ENCODE measurements around the gene RANBP1.

Gene RANBP1

DNA sequence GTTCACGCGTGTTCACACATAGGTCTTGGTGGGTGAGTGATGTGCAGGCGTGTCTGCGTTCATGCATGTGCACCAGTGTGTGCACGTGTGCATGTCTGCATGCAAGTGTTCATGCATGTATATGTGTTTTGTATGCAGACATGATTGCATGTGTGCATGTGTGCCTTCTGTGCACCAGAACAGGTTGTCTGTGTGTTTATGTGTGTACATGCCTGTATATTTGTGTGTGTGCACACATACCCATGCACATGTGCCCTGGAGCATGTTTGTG is 20.6 kb downstream of the RANBP1 start:
- DNase-seq (ENCODE audit: low read depth, low spot score) = no peak

DNA sequence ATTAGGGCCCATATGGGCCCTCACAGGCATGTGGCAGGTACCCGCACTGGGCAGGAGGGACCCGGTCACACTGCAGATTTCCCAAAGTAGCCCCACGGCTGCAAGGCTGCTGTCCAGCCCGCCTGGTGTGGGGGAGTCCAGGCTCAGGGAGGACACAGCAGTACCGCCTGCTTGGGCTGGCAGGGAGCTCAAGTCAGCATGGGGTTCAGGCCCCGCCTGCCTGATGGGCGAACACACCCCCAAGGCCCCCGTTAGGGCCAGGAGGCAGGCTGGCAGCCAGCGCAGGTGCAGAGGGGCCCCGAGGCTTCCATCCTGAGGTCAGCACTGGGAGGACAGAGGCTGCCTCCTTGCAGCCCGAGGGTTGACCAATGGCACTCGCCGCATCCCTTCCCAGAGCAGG is 21.2 kb downstream of the RANBP1 start:
- DNase-seq (ENCODE audit: low read depth, low spot score) = no peak

DNA sequence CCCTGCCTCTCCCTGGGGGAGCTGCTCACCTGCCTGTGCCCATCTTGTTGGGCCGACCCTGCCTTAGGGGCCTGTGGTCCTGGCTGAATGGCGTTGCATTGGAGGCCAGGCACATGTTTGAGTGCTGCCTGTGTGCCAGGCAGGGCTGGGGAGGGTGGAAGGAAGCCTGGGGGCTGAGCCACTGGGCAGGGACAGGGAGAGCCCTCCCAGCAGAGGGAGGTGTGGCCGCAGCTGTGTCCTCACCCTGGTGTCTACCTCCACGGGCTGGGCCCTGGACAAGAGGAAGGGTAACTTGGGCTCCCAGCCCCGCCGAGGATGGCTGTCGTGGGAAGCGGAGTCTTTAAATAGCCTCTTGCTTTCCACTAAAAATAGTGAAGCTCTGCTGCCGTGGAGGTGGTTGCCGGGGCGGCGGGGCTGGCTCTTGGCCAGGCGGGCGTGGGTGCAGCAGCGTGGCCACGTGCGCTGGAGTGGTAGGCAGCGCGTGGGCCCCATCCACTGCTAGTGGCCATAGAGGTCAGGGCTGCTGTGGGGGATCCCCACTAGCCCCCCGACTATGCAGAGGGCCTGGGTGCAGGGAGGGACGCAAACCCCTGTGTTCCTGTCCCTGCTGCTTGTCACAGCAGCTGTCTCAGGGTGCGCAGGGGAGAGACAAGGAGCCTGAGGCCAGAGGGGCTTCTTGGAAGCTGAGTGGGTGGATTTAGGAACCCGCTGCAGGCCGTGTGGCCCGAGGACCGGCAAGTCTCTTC is 21.9 kb downstream of the RANBP1 start:
- no peak for DNase-seq (ENCODE audit: low read depth, low spot score)

DNA sequence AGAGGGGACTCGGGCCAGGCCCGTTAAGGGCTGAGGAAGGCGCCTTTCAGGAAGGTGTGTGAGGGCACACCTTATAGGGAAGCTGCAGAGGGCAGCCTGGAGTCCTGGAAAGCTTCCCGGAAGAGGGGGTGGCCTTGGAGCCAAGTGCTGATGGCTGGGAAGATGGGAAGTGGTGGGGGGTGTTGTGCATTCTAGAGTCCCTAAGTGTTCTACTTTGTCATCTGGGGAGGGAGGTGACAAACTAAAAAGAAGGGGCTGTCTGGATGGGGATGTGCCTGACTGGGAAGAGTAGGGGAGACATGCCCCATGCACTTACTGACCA is 22.5 kb downstream of the RANBP1 start:
- no peak for DNase-seq (ENCODE audit: low read depth, low spot score)

DNA sequence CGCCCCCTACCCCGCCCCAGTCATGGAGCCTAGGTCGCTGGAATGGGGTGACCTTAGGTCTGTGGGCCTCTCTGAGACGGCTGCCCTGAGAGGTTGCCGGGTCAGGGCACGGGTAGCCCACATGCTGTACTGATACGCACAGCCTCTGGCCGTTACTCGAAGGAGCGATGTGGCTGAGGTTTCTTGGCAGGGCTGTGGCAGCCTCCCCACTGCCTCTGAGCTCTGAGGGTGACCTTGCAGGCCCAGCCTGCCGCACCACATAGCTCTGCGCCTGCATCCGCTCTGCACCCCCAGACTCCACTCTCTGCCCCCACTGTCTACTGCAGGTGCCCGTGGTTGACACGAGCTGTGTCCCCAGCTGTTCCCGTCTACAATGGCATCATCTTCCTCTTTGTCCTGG is 23.0 kb downstream of the RANBP1 start:
- no peak for DNase-seq (ENCODE audit: low read depth, low spot score)

DNA sequence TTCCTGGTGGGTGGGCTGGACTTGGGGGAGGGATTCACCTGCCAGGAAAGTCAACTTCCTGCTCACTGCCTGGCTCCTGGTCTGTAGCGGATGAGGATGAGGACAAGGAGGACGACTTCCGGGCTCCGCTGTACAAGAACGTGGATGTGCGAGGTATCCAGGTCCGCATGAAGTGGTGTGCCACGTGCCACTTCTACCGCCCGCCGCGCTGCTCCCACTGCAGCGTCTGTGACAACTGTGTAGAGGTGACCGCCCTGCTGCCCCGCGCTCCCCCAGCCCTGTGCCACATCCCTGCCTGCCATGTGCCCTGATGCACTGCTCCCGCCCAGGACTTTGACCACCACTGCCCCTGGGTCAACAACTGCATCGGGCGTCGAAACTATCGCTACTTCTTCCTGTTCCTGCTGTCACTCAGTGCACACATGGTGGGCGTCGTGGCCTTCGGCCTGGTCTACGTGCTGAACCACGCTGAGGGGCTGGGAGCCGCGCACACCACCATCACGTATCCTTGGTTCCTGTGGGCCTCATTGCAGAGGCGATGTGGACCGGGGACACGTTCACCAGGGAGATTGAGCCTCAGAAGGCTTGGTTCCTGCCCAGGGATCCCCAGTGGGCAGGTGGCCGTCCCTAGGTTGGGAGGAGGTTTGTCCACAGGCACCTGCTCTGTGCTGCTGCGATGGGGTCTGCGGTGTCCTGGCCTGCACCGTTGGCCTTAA is 23.6 kb downstream of the RANBP1 start:
- DNase-seq (ENCODE audit: low read depth, low spot score) = no peak

DNA sequence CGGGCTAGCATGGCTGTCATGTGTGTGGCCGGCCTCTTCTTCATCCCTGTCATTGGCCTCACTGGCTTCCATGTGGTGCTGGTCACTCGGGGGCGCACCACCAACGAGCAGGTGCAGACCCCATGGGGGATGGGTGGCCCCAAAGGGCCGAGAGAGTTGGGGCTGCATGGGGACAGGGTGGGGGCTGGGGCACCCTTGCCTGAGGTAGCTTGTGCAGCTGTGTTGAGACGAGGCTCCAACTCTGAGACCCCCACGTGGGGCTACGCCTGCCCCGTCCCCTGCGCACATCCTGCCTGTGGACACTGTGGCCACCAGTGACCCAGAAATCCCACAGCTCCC is 24.2 kb downstream of the RANBP1 start:
- DNase-seq (ENCODE audit: low read depth, low spot score) = no peak

DNA sequence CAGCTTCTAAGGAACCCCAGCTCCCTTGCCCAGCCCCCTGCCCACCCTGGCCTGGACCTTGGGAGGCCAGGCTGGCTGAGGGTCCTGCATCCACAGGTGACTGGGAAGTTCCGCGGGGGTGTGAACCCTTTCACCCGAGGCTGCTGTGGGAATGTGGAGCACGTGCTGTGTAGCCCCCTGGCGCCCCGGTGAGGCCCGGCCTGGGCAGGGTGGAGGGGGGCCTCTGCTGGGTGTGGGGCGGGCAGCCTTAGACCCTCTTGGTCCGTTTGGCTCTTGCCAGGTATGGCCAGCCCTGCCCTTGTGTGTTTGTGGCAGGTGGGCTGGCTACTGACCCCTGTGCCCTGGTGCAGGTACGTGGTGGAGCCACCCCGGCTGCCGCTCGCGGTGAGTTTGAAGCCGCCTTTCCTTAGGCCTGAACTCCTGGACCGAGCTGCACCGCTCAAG is 24.6 kb downstream of the RANBP1 start:
- DNase-seq (ENCODE audit: low read depth, low spot score) = no peak

DNA sequence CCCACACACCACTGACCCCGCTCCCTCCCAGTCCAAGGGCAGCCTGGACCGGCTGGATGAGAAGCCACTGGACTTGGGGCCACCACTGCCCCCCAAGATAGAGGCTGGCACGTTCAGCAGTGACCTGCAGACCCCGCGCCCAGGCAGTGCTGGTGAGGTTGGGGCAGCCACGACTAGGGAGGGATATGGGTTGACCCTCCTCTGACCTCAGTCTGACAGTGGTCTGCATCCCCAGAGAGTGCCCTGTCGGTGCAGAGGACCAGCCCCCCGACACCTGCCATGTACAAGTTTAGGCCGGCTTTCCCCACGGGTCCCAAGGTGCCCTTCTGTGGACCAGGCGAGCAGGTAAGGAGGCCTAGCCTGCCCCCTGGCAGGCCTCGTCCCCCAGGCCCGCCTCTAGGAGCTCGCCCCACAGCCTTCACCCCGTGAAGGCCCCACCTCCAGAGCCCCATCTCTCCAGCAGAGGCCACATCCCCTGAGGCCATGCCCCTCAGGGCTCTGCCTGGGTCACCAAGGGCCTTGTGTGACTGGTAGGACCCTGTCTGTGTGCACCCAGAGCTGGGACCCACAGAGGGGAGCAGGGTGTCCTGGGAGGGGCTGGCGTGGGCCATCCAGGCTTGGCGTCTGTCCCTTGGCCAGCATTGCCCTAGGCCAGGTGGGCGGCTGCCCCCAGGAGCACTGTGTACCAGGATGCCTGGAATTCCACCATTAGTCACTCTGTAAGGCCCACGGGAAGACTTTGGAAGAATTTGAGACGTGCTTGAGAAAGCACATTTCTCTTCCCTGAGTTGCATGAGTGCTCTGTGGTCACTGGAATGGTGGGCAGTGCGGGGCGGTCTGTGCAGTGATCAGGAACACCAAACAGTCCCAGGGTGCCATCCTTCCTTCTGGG is 25.5 kb downstream of the RANBP1 start:
- DNase-seq (ENCODE audit: low read depth, low spot score) = no peak

DNA sequence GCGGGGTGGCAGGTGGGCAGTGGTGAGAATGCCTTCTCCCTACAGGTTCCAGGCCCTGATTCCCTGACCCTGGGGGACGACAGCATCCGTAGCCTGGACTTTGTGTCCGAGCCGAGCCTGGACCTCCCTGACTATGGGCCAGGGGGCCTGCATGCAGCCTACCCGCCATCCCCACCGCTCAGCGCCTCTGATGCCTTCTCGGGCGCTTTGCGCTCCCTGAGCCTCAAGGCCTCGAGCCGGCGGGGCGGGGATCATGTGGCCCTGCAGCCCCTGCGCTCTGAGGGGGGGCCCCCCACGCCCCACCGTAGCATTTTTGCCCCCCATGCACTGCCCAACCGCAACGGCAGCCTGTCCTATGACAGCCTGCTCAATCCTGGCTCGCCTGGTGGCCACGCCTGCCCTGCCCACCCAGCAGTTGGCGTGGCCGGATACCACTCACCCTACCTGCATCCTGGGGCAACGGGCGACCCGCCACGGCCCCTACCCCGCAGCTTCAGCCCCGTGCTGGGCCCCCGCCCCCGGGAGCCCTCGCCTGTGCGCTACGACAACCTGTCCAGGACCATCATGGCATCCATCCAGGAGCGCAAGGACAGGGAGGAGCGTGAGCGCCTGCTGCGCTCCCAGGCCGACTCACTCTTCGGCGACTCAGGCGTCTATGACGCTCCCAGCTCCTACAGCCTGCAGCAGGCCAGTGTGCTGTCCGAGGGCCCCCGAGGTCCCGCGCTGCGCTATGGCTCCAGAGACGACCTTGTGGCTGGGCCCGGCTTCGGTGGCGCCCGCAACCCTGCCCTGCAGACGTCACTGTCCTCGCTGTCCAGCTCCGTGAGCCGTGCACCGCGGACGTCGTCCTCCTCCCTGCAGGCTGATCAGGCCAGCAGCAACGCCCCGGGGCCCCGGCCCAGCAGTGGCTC is 27.1 kb downstream of the RANBP1 start:
- DNase-seq (ENCODE audit: low read depth, low spot score) = no peak

DNA sequence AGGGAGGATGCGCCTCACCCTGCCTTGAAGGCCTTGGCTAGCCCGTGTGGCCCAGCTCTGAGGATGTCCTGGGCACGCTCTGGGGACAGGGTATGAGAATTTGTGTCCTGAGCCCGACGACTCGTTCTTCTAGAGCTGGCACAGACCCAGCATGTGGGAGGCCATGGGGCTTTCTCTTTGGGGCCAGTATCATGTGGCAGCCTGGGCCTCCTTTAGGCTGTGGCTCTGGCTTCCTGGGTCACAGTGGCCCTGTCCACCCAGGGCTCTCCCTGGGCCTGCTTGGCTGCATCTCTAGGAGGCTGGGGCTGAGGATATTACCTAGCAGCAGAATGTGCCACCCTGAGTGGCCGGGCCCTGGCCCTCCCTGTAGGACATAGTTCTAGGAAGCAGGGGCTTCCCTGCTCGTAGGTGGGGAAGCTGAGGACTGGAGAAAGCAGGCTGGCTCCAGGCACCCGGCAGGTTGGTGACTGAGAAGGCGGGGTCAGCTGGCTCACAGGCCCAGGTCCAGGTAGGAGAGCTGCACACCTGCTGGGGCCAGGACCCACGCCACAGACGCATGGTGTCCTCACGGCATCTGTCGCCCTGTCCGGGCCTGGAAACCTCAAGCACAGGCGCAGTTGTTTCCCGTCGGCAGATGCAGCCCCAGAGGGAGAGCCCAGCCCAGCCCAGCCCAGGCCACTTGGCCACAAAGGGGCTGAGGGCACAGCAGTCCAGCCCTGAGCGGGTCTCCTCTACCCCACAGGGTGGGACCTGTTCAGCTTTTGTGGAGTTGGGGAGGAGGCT is 28.2 kb downstream of the RANBP1 start:
- DNase-seq (ENCODE audit: low read depth, low spot score) = no peak

DNA sequence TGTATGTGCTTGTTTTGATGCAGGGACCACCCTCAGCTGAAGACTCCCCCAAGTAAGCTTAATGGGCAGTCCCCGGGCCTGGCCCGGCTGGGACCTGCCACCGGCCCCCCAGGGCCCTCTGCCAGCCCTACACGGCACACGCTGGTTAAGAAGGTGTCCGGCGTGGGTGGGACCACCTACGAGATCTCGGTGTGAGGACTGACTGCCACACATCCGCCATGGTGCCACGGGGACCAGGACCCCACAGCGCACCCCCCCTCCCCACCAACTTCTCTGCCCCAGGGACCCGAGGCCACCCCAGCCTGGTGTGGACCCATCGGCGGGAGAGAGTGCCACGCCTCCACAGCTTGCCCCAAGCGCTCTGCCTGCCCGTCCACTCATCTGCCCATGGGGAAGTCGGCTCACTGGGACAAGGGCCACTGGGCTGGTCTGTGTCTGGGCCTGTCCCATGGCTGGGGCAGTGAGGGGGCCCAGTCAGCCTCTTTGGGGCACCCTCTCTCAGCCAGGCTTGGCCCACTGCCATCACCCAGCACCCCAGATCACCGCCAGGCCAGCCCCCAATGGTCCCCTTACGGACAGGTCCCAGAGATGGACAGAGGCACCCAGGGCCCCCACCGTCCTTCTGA is 29.4 kb downstream of the RANBP1 start:
- no peak for DNase-seq (ENCODE audit: low read depth, low spot score)

DNA sequence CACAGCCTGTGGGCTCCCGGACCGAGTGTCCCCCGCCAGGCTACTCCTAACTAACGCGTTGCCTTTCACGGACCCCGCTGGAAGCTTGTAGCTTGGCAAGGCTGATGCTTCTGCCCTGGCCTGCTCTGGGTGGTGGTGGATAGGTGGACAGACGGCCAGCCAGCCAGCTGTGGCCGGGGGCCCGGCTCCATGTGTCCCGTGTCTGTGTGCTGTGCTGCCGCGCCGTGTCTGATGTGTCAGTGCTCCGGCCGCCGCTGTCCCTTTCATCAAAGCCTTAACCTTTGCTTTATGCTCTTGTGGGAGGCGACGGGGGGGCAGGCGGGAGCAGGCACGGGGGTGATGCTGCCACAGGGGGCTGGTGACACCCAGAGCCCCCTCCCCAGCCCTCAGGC is 29.9 kb downstream of the RANBP1 start:
- DNase-seq (ENCODE audit: low read depth, low spot score) = no peak

DNA sequence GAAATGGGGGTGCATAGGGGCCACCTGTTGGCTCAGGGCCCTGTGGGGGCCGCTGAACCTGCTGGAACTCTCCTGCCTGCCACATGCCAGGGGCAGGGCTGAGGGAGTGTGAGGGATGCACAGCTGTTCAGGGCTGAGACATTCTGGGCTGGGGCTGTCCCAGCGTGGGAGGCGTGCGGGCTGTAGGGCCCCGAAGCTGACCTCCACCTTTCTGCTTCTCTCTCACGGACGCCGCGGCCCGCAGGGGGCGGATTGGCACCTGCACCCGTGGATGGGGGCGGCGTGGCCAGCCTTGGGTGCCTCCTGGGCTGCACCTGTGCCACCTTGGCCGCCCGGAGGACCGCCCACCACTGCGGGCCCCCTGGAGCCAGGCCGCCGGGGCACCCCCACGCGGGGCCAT is 30.9 kb downstream of the RANBP1 start:
- DNase-seq (ENCODE audit: low read depth, low spot score) = no peak

DNA sequence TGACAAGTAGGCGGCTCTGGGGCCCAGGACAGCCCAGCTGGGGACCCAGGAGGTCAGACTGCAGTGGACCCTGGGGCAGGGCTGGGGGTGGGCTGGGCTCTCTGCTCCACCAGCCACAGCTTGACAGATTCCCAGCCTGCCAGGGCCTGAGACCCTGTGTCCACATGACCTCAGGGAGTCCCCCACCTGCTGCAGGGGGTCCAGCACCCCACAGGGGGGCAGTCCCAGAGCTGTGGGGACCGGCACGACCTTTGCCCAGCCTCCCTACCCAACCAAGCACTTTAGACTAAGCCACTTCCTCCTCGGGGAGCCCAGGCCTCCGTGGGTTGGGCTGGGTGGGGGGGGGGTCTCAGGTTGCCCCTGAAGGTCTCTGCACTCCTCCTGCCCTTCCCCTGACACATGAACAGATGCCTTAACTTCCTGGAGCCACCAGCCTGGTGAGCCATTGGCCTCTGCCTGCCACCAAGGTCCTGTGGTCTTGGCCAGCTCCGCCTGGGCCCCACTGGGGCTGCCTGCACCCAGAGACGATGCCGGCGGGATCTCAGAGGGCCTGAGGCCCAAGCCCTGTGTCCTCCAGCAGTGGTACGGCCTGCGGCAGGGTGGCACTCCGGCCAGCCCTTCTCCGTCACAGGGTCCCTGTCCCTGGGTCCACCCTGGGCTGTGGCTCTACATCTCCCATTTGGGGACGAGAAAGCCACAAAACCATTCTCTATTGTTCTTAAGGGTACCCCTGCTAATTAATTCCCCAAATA is 31.5 kb downstream of the RANBP1 start:
- no peak for DNase-seq (ENCODE audit: low read depth, low spot score)

DNA sequence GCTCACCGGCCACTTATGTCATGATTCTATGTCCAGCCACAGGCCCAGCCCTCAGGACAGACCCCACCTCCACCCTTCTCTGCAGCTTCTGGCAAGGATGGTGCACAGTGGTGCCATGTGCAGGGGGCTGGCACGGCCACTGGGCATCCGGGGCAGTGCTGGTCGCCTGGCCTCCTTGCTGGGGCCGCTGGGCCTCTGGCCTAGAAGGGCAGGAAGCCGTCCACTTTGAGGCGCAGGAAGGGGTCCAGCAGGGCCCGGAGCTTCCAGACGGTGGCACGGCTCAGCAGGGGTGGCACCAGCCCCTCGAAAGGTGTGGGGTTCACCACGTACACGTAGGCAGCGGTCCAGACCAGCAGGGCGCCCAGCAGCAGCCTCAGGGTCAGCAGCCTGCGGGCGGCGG is 32.5 kb downstream of the RANBP1 start:
- no peak for DNase-seq (ENCODE audit: low read depth, low spot score)

DNA sequence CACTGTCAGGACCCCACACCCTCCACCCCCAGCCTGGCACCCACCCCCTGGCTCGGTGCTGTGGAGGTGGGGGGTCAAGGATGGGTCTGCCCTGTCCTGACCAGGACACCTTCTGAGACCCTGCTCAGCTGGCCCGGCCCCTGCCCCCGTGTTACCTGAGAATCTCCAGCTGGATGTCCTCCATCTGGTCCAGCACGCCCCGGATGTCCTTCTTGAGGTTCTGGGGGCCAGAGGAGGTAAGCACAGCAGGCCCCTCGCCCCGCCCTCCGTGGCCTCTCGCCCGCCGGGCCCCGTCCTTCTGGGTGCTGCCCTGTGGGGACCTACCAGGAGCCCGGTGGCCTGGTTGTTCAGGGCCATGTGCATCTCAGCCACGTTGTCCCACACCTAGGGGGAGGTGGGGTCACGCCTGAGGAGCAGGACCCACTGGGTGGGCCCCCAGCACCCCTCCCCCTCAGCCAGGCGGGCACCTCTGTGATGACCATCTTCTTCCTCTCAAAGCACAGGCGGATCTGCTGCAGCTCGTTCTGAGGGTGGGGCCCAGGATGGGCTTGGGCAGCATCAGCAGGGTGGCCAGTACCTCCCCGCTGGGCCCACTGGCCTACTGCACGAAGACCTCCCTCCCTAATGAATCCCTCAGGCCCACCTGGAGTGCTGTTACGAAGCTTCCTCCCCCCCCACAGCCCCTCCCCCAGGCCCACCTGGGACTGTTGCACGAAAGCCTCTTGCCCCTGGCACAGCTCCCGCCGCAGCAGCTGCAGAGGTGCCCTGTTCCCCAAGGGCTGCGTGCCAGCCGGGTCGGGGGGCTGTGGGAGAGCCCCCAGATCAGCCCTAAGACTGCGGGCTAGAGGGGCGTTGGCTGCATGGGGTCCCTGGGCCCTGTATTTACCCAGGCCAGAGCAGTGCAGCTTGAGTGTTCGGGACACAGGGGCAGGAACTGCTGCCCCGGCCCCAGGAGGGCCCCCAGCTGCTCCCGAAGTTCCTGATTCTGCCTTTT is 33.6 kb downstream of the RANBP1 start:
- DNase-seq (ENCODE audit: low read depth, low spot score) = no peak

DNA sequence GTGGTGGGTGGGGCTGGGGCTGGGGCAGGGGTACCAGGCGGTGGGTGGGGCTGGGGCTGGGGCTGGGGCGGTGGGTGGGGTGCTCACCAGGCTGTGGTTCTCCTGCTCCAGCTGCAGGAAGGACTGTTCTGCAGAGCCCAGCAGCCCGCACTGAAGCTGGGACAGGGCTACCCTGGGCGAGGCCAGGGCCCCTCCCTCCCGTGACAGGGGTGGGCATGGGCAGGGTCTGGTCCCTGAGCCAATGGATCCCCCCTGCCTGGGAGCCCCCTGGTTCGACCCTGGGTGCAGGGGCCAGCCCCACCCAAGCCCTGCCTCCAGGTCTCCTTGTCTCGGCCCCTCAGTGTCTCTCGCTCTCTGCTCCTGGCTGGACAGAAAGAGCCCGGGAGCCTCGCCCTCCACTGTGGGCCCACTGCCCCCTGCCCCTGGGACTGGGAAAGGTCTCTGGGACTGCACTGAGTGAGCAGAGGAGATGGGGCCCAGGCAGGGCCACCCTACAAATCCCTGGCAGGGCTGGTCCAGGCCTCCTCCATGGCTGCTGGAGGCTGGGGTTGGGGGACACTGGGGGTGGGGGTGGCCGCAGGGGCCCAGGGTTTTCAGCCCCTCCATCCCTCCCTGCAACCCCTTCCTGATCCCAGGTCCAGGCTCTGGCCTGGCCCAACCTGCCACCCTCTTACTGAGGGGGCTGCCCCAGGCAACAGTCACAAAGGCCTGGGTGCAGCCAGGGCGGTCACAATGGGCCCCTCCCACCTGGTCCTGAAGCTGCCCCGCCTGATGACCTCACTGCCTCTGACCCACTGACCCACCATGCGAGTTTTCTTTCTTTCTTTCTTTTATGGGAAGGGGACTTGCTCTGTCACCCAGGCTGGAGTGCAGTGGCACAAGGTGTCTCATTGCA is 34.7 kb downstream of the RANBP1 start, which contains the start of gene CCDC188:
Gene CCDC188, minus strand, starts transcription at position 675 of the 895 bp plus-strand sequence. Its CDS starts 69 bp downstream, at position 606.
- no peak for DNase-seq (ENCODE audit: low read depth, low spot score)

Measured in smooth muscle cell of the brain vasculature (primary cell).